WERI-Rb-1 (cell line): ENCODE results near the gene WDR48.

Source experiments
- DNase-seq: peaks from one replicate; pipeline ENCODE4 v3.0.0-alpha.2; 2020
- H3K27ac ChIP-seq: fragments of 250-450 bp; sonication (Bioruptor Pico); 2 replicates; pipeline ENCODE4 v1.5.1; 2020; ENCODE audit warnings: mild to moderate bottlenecking, moderate library complexity
- H3K27me3 ChIP-seq: fragments of 250-450 bp; sonication (Bioruptor Pico); 2 replicates; pipeline ENCODE4 v1.5.1; 2021; ENCODE audit warnings: mild to moderate bottlenecking, low read depth, moderate library complexity; ENCODE audit not compliant: insufficient read depth, severe bottlenecking
- H3K36me3 ChIP-seq: fragments of 250-450 bp; sonication (Bioruptor Pico); 2 replicates; pipeline ENCODE4 v1.5.1; 2020; ENCODE audit warnings: mild to moderate bottlenecking, moderate library complexity
- H3K4me3 ChIP-seq: 2 replicates; pipeline ENCODE4 v1.5.1; 2011; ENCODE audit warnings: low read depth, mild to moderate bottlenecking, control low read depth, low read length
- H3K9me3 ChIP-seq: fragments of 250-450 bp; sonication (Bioruptor Pico); 2 replicates; pipeline ENCODE4 v1.5.1; 2021; ENCODE audit warnings: mild to moderate bottlenecking, moderate library complexity; ENCODE audit not compliant: severe bottlenecking
- CTCF ChIP-seq: IDR thresholded peaks from 2 replicates; pipeline ENCODE4 v1.5.1; 2011; ENCODE audit warnings: low read depth, mild to moderate bottlenecking, control low read depth, inconsistent platforms, low read length

Gene WDR48

GRCh38 chr3:39015418-39015817 lies 36.4 kb upstream of the WDR48 start:
- H3K27me3 ChIP-seq: peaks cover 2% of the 10 kb centered on the region
- no peak overlapping the region for H3K27ac ChIP-seq
- DNase-seq: no peak
- no peak for TF ChIP-seq CTCF
- H3K9me3 ChIP-seq: no peaks in the 10 kb centered on the region
- H3K4me3 ChIP-seq: no peak overlapping the region
- no peaks in the 10 kb centered on the region for H3K36me3 ChIP-seq

GRCh38 chr3:39019299-39019698 lies 32.5 kb upstream of the WDR48 start:
- Histone ChIP-seq H3K27me3 (peaks cover 2% of the 10 kb centered on the region), H3K27ac (no peak overlapping the region), H3K36me3 (no peaks in the 10 kb centered on the region), H3K9me3 (no peaks in the 10 kb centered on the region), H3K4me3 (no peak overlapping the region)
- no peak for DNase-seq
- no peak for TF ChIP-seq CTCF

- no peak overlapping the region for H3K4me3 ChIP-seq
- H3K36me3 ChIP-seq: no peaks in the 10 kb centered on the region
- H3K27ac ChIP-seq: no peak overlapping the region
- H3K27me3 ChIP-seq: no peaks in the 10 kb centered on the region
- no peak for DNase-seq
- H3K9me3 ChIP-seq: no peaks in the 10 kb centered on the region
- TF ChIP-seq CTCF: no peak
These were observed 30.8 kb upstream of the WDR48 start for GRCh38 chr3:39021029-39021428.

- TF ChIP-seq CTCF: no peak
- Histone ChIP-seq H3K9me3 (no peaks in the 10 kb centered on the region), H3K36me3 (no peaks in the 10 kb centered on the region), H3K27me3 (no peaks in the 10 kb centered on the region), H3K4me3 (no peak overlapping the region), H3K27ac (no peak overlapping the region)
- DNase-seq: no peak
These were observed 30.1 kb upstream of the WDR48 start for GRCh38 chr3:39021465-39022285.

GRCh38 chr3:39022286-39022630 lies 29.6 kb upstream of the WDR48 start:
- Histone ChIP-seq H3K4me3 (no peak overlapping the region), H3K27me3 (no peaks in the 10 kb centered on the region), H3K36me3 (no peaks in the 10 kb centered on the region), H3K27ac (no peak overlapping the region), H3K9me3 (no peaks in the 10 kb centered on the region)
- DNase-seq: no peak
- no peak for TF ChIP-seq CTCF

DNA sequence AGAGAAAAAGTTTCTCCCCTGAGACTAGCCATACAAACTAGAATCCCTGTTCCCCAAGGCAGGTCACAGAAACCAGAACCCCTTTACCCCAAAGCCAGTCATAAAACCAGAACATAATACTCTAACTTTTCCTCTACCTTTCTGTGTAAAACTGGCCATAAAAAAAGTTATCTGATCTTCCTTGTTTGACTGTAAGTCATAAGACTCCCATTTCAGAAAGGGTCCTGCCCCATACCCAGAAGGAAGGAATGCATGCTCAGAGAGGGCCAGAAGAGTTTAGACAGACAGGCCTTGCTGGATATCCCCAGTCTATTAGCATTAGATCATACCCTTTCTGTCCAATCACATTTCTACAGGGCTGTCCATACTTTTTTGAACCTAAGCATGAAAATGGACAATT lies 27.3 kb upstream of the WDR48 start:
- H3K27ac ChIP-seq: no peak overlapping the region
- H3K36me3 ChIP-seq: no peaks in the 10 kb centered on the region

More for the DNA sequence above, 27.3 kb upstream of the WDR48 start:
- no peak overlapping the region for H3K4me3 ChIP-seq
- no peaks in the 10 kb centered on the region for H3K27me3 ChIP-seq
- no peak for DNase-seq
- TF ChIP-seq CTCF: no peak
- no peaks in the 10 kb centered on the region for H3K9me3 ChIP-seq
